Type B pancreatic cell (in vitro differentiated cells): ENCODE data around the gene PET100. TPM values are rescaled to one million over a fixed set of nuclear protein-coding genes. Genes with fewer than 3 reads are reported as not detected.

ENCODE experiments used
- DNase-seq: peaks from one replicate; pipeline ENCODE4 v3.0.0; 2021; ENCODE audit warnings: mixed read lengths; ENCODE audit not compliant: unreplicated experiment; ENCODE audit errors: extremely low spot score
- H3K27ac Mint-ChIP-seq: 2 replicates; pipeline ENCODE4 v1.8.0; 2021; ENCODE audit warnings: mild to moderate bottlenecking, mixed read lengths
- H3K27me3 Mint-ChIP-seq: 2 replicates; pipeline ENCODE4 v1.8.0; 2021; ENCODE audit warnings: mixed read lengths
- H3K36me3 Mint-ChIP-seq: 2 replicates; pipeline ENCODE4 v1.8.0; 2021; ENCODE audit warnings: mixed read lengths
- H3K4me1 Mint-ChIP-seq: one replicate; pipeline ENCODE4 v1.8.0; 2021; ENCODE audit warnings: mixed read lengths; ENCODE audit not compliant: unreplicated experiment
- H3K4me3 Mint-ChIP-seq: 2 replicates; pipeline ENCODE4 v1.8.0; 2021; ENCODE audit warnings: mild to moderate bottlenecking, mixed read lengths
- H3K9me3 Mint-ChIP-seq: 2 replicates; pipeline ENCODE4 v1.8.0; 2021; ENCODE audit warnings: mixed read lengths
- CTCF ChIP-seq: fragments of 200-600 bp; sonication (generic); conservative IDR thresholded peaks from 2 replicates; pipeline ENCODE4 v1.5.0; 2021; ENCODE audit warnings: antibody characterized with exemption, mild to moderate bottlenecking
- total RNA-seq: library from RNA; stranded (reverse); gene quantifications from 2 replicates; pipeline ENCODE4 v1.2.1, GENCODE V29; 2021; ENCODE audit warnings: low replicate concordance

The PET100 gene
- total RNA-seq, 1 donor from 2014 or later, result 160 TPM

- no peak for TF ChIP-seq CTCF
- H3K4me1 Mint-ChIP-seq, result peaks cover 3% of the 10 kb centered on the region
- no peak overlapping the region for H3K4me3 Mint-ChIP-seq
- H3K27ac Mint-ChIP-seq, result no peak overlapping the region
- no peak for DNase-seq
- no peaks in the 10 kb centered on the region for H3K9me3 Mint-ChIP-seq
- H3K36me3 Mint-ChIP-seq, result peaks cover 4% of the 10 kb centered on the region
- H3K27me3 Mint-ChIP-seq, result peaks cover 3% of the 10 kb centered on the region
Measured at GRCh38 chr19:7602935-7603497, 26.6 kb upstream of the PET100 start.

DNA sequence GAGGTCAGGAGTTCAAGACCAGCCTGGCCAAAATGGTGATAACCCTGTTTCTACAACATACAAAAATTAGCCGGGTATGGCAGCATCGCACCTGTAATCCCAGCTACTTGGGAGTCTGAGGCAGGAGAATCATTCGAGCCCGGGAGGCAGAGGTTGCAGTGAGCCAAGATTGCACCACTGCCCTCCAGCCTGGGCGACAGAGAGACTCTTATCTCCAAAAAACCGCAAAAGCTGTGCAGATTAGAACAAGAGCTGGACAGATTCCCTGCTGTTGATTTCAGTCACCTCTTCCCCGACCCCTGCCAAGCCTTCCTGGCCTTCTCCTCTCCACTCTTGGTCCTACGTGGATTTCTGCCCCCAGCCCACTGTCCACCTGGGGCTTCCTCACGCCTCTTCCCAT is 25.7 kb upstream of the PET100 start:
- Mint-ChIP-seq H3K9me3 (no peaks in the 10 kb centered on the region), H3K27me3 (no peaks in the 10 kb centered on the region), H3K4me3 (no peak overlapping the region), H3K27ac (peak overlapping the region; percentile 37), H3K36me3 (peaks cover 7% of the 10 kb centered on the region), H3K4me1 (no peaks in the 10 kb centered on the region)
- TF ChIP-seq CTCF, result no peak
- no peak for DNase-seq

DNA sequence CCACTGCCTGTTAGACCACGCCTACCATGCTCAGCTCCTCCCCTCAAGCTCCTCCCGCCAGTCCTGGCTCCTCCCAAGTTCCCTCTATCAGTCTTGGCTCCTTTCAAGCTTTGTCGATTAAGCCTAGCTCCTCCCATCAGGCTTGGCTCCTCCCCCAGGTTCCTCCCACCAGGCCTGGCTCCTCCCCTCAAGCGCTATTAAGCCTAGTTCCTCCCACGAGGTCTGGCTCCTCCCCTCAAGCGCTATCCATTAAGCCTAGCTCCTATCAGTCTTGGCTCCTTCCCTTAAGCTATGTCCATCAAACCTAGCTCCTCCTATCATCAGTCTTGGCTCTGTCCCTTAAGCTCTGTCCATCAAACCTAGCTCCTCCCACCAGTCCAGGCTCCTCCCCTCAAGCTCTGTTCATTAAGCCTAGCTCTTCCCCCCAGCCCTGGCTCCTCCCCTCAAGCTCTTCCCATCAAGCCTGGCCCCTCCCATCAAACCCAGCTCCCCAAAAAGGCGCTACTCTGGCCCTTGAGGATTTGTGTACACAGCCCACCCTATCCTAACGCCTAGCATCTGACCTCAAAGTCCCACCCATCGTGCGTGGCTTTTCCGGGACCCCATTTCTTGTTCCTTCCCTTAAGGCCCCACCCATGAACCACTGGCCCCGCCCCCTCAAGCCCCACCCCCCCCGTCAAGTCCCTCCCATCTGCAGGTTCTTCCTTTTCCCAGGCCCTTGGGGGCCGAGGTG is 23.9 kb upstream of the PET100 start:
- peaks cover 7% of the 10 kb centered on the region for H3K36me3 Mint-ChIP-seq
- no peak overlapping the region for H3K4me3 Mint-ChIP-seq
- DNase-seq, result no peak
- no peak overlapping the region for H3K27ac Mint-ChIP-seq
- no peak for TF ChIP-seq CTCF
- H3K27me3 Mint-ChIP-seq, result no peaks in the 10 kb centered on the region
- no peaks in the 10 kb centered on the region for H3K9me3 Mint-ChIP-seq
- H3K4me1 Mint-ChIP-seq, result no peaks in the 10 kb centered on the region

GRCh38 chr19:7606289-7606688 is 23.3 kb upstream of the PET100 start:
- TF ChIP-seq CTCF, result no peak
- DNase-seq, result no peak
- peaks cover 7% of the 10 kb centered on the region for H3K36me3 Mint-ChIP-seq
- H3K27me3 Mint-ChIP-seq, result no peaks in the 10 kb centered on the region
- no peak overlapping the region for H3K4me3 Mint-ChIP-seq
- no peaks in the 10 kb centered on the region for H3K9me3 Mint-ChIP-seq
- H3K4me1 Mint-ChIP-seq, result no peaks in the 10 kb centered on the region
- H3K27ac Mint-ChIP-seq, result no peak overlapping the region

DNA sequence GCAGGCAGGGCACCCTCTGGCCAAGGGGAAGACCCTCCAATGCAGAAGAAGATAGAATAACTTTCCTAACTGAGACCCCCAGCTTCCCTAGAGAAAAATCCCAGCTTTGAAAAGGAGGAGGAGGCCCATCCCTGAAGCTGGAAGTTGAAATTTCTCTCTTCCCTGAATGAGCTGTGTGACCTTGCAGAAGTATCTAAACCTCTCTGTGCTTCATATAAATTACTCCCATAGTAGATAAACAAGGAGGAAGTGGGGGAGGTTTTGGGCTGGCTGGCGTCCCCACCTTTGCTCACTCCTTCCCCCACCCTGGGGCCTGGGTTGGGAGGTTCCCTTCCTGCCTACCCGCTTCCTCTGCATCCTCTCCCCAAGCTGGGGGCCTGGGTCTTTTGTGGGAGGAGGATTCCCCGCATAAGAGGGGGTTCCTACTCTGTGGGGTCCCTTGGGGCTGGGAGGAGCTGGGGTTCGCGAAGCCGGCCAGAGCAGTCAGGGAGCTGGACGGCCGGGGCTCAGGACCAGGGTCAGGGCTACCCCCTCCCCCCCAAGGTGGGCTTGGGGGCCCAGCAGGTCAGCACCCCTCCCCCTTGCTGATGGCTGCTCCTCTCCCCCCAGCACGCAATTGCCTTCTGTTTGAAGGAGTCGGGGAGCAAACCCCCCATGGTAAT is 22.2 kb upstream of the PET100 start:
- H3K4me1 Mint-ChIP-seq, result no peaks in the 10 kb centered on the region
- H3K27ac Mint-ChIP-seq, result no peak overlapping the region
- H3K36me3 Mint-ChIP-seq, result peaks cover 7% of the 10 kb centered on the region
- no peaks in the 10 kb centered on the region for H3K27me3 Mint-ChIP-seq
- no peak for TF ChIP-seq CTCF
- no peak overlapping the region for H3K4me3 Mint-ChIP-seq
- DNase-seq, result no peak
- H3K9me3 Mint-ChIP-seq, result no peaks in the 10 kb centered on the region
